Measurements from ENCODE around the gene OPA3.
"Not testable (repeated sequence)": the region's sequence is repeated elsewhere in the genome, so short reads cannot be mapped to it uniquely, and the experiment has no call there.

Gene OPA3

GRCh38 chr19:45522010-45522941 lies 62.3 kb downstream of the OPA3 start:
- DNase-seq (ENCODE audit: low read depth), result no peak

GRCh38 chr19:45518469-45518826 lies 66.2 kb downstream of the OPA3 start:
- no peak for DNase-seq (ENCODE audit: low read depth)

- DNase-seq (ENCODE audit: low read depth), result no peak
Measured at GRCh38 chr19:45517641-45518468, 66.7 kb downstream of the OPA3 start.

GRCh38 chr19:45517238-45517637 lies 67.4 kb downstream of the OPA3 start:
- no peak for DNase-seq (ENCODE audit: low read depth)

GRCh38 chr19:45515807-45516401 lies 68.7 kb downstream of the OPA3 start:
- DNase-seq (ENCODE audit: low read depth), result no peak

- peak; percentile 26 for DNase-seq (ENCODE audit: low read depth)
Measured at GRCh38 chr19:45515081-45515624, 69.4 kb downstream of the OPA3 start.

GRCh38 chr19:45514376-45515051 lies 70.1 kb downstream of the OPA3 start:
- no peak for DNase-seq (ENCODE audit: low read depth)

- no peak for DNase-seq (ENCODE audit: low read depth)
Measured at GRCh38 chr19:45512881-45513483, 71.6 kb downstream of the OPA3 start.

- no peak for DNase-seq (ENCODE audit: low read depth)
Measured at GRCh38 chr19:45511074-45511473, 73.5 kb downstream of the OPA3 start.

- DNase-seq (ENCODE audit: low read depth), result not testable (repeated sequence)
Measured at GRCh38 chr19:45510352-45510751, 74.2 kb downstream of the OPA3 start.

- DNase-seq (ENCODE audit: low read depth), result no peak
Measured at GRCh38 chr19:45509692-45510015, 74.9 kb downstream of the OPA3 start.

GRCh38 chr19:45508861-45509691 lies 75.5 kb downstream of the OPA3 start:
- DNase-seq (ENCODE audit: low read depth), result no peak

GRCh38 chr19:45508417-45508860 lies 76.2 kb downstream of the OPA3 start:
- no peak for DNase-seq (ENCODE audit: low read depth)

GRCh38 chr19:45507872-45508416 lies 76.7 kb downstream of the OPA3 start:
- no peak for DNase-seq (ENCODE audit: low read depth)

- DNase-seq (ENCODE audit: low read depth), result peak; percentile 86
Measured at GRCh38 chr19:45506989-45507871, 77.4 kb downstream of the OPA3 start, which contains the start of gene VASP. VASP (plus strand) TSS chr19:45507479; CDS start chr19:45507772, 293 bp downstream.

GRCh38 chr19:45506246-45506988 lies 78.2 kb downstream of the OPA3 start:
- DNase-seq (ENCODE audit: low read depth), result peak; percentile 92

GRCh38 chr19:45505996-45506245 lies 78.7 kb downstream of the OPA3 start:
- no peak for DNase-seq (ENCODE audit: low read depth)

GRCh38 chr19:45505151-45505995 lies 79.2 kb downstream of the OPA3 start:
- no peak for DNase-seq (ENCODE audit: low read depth)
